AG09309 (cell line): Measurements from ENCODE around the gene INTS6.

ENCODE experiments used
- DNase-seq: peaks from one replicate; pipeline ENCODE4 v3.0.0-alpha.2; 2010; ENCODE audit warnings: low read depth
- H3K4me3 ChIP-seq: 2 replicates; pipeline ENCODE4 v1.5.1; 2011; ENCODE audit warnings: mild to moderate bottlenecking, low read depth, low read length, moderate library complexity; ENCODE audit not compliant: control insufficient read depth
- TF ChIP-seq, protein P1 (sequence below): IDR thresholded peaks from 2 replicates; pipeline ENCODE4 v1.5.1; 2011; ENCODE audit warnings: mild to moderate bottlenecking, low read depth, low read length, inconsistent platforms; ENCODE audit not compliant: insufficient read depth, control insufficient read depth; ENCODE audit errors: missing control alignments

The INTS6 gene

DNA sequence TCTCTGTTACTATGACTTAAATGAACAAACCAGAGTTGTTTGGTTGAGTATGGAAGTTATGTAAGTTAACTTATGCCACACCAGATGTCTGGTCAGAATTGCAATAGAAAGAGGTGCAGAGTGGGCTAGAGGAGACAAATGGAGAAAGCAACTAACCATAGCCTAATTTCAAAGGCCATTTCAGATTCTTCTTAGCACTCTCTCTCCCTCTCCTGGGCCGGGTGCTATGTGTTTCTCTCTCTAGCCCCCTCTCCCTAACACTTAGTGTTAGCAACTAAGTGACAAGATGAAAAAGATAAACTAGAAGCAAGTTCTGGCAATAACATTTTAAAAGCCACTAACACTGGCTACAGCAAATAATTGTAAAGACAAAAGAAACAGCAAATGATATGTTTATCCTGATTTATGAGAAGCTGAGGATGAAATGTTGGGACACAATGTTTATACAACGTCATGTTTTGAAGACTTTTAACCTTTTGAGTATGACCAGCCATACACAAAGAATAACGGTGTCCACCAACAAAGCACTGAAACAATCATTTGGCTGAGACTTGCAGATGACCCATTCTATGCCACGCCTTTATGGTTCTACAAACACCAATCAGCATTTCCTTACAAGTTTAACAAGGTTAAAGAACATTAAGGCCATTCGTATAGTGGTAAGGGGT is 94.8 kb downstream of the INTS6 start:
- H3K4me3 ChIP-seq, result no peak overlapping the region
- no peak for DNase-seq
- TF ChIP-seq, protein P1, sequence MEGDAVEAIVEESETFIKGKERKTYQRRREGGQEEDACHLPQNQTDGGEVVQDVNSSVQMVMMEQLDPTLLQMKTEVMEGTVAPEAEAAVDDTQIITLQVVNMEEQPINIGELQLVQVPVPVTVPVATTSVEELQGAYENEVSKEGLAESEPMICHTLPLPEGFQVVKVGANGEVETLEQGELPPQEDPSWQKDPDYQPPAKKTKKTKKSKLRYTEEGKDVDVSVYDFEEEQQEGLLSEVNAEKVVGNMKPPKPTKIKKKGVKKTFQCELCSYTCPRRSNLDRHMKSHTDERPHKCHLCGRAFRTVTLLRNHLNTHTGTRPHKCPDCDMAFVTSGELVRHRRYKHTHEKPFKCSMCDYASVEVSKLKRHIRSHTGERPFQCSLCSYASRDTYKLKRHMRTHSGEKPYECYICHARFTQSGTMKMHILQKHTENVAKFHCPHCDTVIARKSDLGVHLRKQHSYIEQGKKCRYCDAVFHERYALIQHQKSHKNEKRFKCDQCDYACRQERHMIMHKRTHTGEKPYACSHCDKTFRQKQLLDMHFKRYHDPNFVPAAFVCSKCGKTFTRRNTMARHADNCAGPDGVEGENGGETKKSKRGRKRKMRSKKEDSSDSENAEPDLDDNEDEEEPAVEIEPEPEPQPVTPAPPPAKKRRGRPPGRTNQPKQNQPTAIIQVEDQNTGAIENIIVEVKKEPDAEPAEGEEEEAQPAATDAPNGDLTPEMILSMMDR, result no peak

- TF ChIP-seq, protein P1, result no peak
- H3K4me3 ChIP-seq, result no peak overlapping the region
- no peak for DNase-seq
Measured at GRCh38 chr13:51355217-51355616, 97.6 kb downstream of the INTS6 start.

GRCh38 chr13:51349016-51349415 is 103.8 kb downstream of the INTS6 start:
- no peak overlapping the region for H3K4me3 ChIP-seq
- DNase-seq, result no peak
- TF ChIP-seq, protein P1, result no peak

GRCh38 chr13:51348069-51348967 is 104.5 kb downstream of the INTS6 start:
- H3K4me3 ChIP-seq, result no peak overlapping the region
- TF ChIP-seq, protein P1, result no peak
- DNase-seq, result no peak

GRCh38 chr13:51347099-51347498 is 105.7 kb downstream of the INTS6 start:
- TF ChIP-seq, protein P1, result no peak
- DNase-seq, result no peak
- H3K4me3 ChIP-seq, result no peak overlapping the region

- H3K4me3 ChIP-seq, result no peak overlapping the region
- TF ChIP-seq, protein P1, result no peak
- no peak for DNase-seq
Measured at GRCh38 chr13:51346397-51346796, 106.4 kb downstream of the INTS6 start.
